Hippocampal formation (tissue), 2 donors: ENCODE data around the gene NCAPD2.
"Not testable (repeated sequence)": the region's sequence is repeated elsewhere in the genome, so short reads cannot be mapped to it uniquely, and the experiment has no call there.

Experiments used
- DNase-seq, 2 donors: peaks; one replicate each; lab custom pipeline; 2025; lab: John Stamatoyannopoulos, UW

NCAPD2 gene

DNA sequence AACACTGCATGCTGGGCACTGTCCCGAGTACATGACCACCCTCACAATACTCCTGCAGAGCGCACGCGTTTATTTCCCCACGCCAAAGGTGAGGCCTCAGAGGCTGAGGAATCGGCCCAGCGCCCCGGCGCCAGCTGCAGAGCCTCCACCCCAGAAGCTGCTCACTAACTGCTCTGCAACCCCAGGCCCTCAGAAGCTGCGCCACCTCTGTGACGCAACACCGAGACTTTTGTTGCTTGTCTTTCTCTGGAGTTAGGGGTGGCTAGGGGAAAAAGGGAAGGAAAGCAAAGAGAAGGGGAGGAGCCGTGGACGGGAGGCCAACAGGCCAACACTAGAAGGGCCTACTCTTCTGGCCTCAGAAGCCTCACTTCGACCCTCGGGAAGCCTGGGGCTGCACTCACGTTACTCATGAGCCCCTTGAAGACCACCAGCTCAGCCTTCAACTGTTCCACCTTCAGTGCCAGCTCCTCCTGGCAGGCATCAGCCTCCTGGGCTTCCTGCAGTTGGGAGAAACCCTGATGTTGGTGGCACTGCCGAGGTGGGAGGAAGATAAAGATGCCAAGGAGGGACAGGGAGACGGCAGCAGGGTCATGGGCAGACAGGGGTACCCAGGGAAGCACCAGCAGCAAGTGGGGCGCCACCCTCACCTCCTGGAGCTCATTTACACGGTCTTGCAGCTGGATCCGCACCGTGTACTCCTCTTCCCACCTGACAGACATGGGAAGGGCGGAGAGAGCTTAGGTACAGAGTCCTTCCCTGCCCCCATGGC lies 56.6 kb downstream of the NCAPD2 start:
- DNase-seq = no peak

DNA sequence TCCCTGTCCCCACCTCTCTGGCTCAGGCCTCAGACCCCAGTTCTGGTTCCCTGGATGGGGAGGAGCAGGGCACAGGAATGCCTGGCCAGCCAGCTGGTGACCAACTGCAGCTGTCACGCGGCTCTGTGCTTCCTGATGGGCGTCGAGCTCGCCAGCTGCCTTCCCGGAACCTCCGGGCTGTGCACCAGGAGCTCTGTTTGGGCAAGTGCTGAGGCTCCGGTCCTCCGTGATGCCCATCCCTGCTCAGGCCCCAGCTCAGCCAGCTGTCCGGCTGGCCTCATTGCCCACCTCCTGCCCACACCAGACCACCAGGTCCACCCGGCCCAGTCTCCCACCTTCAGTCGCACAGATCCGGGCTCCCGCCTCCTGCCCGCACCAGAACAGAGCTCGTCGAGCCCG lies 57.2 kb downstream of the NCAPD2 start:
- DNase-seq = peak; percentile 47 to 69

DNA sequence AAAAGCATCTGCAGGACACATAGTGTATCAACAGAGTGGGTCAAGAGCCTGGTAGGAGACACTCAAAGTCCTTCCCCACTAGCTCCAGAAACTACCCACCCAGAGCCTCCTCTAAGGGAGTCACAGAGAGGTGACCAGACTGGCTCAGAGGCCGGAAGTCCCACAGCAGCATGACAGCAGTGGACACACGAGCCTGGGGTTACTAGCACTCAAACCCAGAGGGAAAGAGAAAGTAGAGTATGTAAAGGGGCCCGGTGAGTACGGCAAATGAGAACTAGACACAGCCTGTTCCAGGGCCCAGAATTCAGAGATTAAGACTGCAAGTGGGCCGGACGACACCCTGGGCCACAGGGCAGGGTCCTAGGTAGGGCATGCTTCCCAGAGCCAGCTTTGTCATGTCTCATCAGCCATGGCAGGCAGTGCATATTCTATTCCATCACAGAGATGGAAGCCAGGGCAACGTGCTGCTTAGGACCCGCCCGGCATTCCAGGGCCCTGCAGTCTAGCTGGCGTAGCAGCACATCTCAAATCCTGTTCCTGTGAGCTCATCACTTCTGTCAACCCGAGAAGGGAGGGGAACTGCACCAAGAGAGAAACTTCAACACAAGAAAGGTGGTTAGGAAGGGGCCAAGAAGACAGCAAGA lies 57.7 kb downstream of the NCAPD2 start:
- DNase-seq = no peak

DNA sequence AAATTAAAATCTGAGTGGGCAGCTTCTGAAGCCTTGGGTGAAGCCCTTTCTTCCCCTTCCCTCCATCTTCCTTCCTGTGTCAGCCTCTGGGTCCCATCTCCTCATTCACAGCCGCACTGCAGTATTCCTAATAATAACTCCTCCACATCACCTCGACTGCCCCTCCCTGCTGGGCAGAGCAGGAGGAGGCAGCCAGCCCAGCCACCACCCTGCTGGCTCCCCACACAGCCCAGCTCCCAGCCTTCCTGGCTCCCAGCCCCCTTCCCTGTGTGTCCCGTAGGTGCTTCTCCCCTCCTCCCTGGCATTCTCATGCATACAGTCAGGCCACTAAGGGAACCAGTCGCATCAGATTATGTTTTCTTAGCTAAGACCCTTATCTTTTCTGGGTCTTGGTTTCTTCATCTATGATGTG lies 58.2 kb downstream of the NCAPD2 start:
- DNase-seq = no peak

DNA sequence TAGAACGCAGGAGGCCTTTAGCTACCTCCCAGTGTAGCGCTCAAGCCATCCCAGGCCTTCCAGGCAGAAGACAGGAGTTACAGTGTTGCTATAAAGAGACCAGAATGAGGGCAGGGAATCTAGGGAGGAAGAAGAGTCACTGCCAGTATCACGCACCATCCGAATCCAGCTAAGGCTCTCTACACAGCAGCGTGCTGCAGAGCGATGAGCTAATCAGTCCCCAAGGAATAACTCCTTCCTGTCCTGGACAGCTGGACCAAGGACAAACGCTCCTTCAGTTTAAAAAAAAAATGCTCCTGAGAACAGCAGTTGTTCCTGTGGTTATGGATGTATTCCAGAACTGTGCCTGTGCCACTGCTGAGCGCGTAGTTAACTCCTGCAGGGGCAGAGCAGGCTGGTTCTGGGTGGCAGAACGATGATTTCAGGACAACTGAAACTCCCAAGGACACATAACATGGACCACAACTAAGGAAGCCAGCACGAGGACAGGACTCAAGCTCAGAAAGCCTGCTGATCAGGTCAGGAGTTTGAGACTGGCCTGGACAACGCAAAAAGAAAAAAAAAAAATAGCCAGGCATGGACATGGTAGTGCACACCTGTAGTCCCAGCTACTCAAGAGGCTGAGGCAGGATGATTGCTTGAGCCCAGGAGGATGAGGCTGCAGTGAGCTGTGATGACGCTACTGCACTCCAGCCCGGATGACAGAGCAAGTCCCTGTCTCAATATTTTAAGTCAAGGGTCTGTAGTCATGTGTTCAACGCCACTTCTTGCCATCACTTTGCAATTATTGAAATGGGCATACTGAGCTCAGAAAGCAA lies 59.4 kb downstream of the NCAPD2 start:
- DNase-seq = peak in 1 of 2 donors; percentile 43

DNA sequence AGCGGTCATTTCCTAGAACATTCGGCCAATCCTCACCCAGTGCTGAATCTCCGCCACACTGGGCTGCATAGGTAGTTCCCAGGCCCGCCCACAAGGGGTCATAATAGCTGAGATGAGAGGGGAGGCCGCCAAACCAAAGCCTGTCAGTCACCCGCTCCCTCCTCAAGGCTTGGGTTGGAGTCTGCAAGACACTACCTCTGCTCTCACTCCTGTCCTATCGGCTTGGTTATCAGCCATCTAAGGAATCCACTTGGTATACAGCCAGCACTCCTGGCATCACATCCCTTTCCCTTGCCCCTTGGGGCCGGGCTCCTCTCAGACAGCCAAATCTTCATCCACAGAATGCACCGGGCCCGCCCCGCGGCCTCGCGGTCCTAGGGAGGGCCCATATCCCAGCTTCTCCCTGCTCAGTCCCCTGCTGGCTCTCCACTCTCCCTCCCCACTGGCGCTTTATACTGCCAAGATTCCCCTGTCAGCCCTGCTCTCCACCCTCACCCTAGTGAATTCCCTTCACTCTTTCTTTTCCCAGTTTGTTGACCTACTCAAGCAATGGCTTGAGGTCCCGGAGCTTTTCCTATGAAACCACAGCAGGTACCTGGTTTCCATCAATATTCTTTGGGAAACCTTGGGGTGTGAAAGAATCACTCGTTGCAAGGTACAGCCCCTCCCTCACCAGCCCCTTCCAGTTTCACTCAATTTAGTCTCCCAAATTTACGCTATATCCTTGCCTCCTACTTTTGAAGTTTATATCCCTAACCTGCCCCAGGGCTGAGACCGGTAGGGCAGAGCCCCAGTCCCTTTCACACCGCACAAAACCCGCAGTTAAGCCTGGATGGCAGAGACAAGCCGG lies 60.5 kb downstream of the NCAPD2 start:
- peak; percentile 62 to 63 for DNase-seq

DNA sequence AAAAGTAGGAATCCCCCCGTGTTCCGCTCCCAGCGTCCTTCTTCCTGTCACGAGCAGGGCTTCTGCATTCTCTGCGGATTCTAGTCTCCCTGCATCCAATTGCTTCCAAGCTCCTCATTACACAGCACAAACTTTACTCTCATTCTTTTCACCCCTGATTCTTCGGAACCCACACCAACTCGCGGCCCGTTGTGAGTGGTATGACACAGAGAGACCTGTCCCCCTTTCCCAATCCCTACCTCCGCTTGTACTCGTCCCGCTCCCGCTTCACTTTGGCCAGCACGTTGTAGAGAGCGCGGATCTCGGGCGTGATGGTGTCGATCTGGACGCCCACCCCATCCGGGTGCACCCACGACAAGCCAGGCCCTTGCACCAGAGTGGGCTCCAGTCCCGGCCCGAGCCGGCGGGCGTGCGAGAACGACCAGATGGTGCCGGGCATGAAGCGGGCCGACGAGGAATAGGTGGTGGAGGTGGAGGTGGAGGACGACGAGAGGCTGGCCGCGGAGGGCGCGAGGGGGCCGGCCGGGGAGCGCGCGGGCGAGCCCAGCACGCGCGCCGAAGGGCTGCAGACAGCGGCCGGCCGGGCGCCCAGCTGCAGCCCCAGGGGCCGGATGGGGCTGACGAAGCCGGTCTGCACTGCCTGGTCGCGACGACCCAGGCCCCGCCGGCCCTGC lies 61.3 kb downstream of the NCAPD2 start:
- DNase-seq = no peak

DNA sequence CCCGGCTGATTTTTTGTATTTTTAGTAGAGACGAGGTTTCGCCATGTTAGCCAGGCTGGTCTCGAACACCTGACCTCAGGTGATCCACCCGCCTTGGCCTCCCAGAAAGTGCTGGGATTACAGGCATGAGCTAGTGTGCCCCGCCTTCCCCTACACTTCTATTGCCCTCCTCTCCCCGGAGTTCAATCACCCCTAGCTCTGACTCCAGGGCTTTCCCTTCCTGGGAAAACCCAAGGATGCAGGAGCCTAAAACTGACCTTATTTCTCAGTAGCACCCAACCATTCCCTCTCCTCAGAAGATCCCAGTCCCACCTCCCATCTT lies 62.6 kb downstream of the NCAPD2 start:
- DNase-seq = not testable (repeated sequence)

DNA sequence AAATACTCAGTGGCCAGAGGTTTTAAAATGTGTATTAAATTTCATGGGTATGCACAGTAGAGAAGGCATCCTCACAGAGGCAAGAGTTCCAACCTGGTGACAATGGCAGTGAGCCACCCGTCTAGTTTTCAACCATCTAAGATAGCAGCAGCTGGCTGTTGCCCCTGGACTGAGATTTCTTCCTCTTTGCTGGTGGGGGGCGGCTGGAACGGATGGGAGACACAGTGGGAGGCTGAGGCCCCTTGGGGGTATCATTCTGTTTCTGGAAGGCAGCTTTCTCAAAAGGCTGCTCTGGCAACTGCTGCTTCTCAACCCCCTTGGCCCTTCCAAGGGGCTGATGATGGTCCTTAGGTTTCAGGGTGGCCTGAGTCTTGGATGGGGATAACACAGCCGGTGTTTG lies 63.0 kb downstream of the NCAPD2 start:
- DNase-seq = no peak

DNA sequence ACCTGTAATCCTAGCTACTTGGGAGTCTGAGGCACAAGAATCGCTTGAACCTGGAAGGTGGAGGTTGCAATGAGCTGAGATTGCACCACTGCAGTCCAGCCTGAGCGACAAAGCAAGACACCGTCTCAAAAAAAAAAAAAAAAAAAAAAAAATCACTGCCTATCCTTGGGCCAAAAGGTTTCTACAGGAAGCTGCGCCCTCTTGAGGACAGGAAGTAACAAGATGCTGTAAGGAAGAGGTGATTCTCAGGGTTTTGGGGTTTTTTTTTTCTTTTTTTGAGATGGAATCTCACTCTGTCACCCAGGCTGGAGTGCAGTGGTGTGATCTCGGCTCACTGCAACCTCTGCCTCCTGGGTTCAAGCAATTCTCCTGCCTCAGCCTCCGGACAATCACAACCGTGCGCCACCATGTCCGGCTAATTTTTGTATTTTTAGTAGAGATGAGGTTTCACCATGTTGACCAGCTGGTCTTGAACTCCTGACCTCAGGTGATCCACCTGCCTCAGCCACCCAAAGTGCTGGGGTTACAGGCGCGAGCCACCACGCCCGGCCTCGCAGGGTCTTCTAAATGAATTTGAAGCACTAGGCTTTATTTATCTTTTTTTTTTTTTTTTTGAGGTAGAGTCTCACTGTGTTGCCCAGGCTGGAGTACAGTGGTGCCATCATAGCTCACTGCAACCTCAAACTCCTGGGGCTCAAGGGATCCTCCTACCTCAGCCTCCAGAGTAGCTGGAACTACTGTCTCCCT lies 64.3 kb downstream of the NCAPD2 start:
- DNase-seq = not testable (repeated sequence)

DNA sequence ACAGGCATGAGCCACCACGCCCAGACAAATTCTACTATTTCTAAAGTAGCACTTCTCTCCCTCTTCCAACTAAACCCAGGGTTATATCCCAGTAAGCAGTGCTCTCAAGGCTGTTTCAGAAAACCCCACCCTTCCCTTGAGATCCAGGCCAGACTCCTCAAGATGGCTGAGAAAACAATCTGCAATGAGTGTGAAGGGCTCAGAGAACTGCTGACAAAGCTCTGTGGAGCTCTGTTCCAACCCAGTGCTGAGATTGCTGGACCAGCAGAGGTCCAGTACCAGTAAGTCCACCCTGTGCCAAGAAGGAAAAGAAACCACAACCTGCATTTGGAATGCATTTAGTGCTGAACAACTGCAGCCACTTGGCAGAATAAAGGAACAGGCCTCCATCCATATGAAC lies 65.6 kb downstream of the NCAPD2 start:
- no peak for DNase-seq

DNA sequence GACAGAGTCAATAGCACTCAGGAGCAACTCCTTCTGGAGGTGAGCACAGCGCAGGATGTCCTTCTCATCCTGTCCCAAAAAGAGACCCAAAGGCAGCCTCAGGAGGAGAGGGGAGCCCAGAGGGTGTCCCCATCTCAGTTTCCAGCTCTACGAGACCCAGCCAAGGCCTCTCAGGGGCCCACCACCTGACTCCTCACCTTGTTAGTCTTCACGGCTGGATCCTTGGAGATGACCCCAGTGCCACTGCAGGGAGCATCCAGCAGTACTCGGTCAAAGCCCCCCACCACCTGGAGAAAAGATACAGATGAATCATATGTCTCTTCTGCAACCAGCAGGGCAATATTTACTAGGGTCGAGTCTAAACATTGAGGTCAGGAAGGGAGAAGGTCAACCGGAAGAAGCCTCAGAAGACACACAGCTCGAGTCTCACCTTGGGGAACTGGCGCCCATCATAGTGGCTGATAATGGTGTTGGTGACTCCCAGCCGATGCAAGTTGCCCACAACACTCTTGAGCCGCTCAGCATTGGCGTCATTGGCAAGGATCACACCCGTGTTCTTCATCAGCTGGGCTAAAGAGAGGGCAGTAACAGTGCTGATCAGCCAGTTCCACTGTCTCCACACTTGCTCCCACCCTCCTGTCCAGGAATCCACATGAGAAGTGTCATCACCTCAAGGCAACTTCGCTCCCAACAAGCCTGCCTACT lies 66.8 kb downstream of the NCAPD2 start:
- no peak for DNase-seq

DNA sequence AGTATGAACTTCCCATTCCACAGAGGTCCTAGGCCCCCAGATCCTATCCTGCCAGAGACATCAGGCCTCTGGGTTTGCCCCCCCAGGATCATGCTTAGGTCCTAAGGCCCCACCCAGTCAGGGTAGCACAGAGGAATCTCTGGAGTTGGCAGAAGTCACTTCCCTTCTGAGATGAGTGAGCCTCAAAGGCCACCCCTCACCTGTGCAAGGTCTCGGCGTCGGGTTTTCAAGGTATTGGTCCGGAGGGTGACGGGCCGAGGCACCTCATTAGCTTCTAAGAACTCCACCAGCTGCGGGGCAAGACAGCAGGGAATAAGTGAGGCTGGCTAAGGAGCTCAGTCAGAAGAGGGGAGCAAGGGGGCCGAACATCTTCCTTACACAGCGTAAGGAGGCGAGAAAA lies 69.0 kb downstream of the NCAPD2 start:
- DNase-seq = no peak

DNA sequence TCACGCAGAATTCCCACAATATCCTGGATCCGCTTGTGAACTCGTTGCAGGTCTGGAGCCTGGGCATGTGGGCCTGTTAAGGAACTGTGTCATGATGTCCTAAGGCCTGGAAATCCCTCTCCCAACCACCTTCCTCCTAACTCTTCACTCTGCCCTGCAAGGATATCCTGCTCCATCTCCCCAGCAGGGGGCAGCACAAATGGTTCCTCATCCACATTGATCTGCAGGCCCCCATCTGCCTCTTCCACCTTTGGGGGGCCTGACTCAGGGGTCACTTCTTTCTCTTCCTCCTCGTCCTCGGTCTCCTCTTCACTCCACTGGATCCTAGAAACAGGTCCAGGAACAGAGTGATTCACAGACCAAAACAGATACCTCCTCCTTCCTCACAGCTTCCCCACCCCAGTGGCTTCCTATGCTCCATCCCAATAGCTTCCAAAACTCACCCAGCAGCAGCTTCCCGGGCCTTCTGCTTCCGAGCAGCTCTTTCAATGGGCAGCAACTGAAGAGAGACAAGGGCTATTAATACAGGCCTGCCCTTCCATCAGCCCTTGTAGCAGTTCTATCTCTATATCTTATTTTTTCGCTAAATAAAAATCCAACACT lies 69.6 kb downstream of the NCAPD2 start:
- peak in 1 of 2 donors; percentile 23 for DNase-seq

DNA sequence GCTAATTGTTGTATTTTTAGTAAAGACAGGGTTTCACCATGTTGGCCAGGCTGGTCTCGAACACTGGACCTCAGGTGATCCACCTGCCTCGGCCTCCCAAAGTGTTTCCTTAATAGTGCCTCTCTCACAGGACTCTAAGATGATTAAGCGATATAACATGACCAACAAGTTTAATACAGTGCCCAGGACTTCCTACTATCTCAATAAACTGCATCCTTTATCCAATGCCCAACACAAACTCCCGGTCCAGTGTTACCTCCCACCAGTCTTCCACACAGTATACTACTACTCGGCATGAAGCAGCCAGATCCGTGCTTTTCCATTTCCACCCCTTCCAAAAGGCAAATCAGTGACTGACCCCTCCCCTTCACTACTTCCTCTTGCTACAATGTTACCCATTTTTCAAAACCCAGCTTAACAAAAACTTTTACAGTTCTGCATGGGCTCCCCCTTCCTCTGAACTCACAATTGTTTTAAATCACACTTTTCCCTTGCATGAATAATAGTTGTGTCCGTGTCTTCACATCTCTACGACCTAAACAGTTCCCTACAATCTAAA lies 73.3 kb downstream of the NCAPD2 start:
- DNase-seq = no peak

DNA sequence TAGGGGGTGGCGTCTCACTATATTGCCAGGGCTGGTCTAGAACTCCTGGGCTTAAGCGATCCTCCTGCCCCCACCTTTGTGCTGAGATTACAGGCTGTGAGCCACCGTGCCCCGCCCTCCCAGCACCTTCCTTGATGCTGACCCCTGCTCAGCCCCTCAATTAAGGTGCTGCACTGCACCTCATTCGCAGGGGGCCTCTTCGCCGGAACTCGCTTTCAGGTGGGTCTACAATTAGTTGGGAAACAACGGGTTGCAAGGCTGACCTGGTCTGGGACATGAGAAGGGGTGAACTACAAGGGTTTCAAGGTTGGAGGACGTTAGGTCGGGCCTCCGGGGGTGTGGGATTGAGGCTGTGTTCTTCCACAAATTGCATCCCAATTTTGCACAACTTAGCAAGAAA lies 75.4 kb downstream of the NCAPD2 start:
- DNase-seq = no peak

DNA sequence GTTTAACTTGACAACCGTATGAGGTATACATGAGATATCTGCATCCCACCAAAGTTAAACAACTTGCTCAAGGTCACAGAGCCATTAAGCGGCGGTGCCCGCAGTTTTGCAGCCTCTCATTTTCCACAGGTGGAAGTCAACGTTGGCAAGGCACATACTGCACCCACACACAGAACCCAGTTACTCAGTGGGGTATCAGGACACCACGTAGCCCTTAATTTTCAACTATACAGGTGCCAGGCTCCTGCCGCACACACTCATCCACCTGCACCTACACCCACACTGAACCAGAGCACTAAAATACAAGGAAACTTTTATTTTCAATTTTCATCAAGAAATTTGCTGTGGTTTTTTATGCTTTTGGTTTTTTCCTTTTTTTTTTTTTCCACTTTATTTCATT lies 75.9 kb downstream of the NCAPD2 start:
- DNase-seq = no peak

DNA sequence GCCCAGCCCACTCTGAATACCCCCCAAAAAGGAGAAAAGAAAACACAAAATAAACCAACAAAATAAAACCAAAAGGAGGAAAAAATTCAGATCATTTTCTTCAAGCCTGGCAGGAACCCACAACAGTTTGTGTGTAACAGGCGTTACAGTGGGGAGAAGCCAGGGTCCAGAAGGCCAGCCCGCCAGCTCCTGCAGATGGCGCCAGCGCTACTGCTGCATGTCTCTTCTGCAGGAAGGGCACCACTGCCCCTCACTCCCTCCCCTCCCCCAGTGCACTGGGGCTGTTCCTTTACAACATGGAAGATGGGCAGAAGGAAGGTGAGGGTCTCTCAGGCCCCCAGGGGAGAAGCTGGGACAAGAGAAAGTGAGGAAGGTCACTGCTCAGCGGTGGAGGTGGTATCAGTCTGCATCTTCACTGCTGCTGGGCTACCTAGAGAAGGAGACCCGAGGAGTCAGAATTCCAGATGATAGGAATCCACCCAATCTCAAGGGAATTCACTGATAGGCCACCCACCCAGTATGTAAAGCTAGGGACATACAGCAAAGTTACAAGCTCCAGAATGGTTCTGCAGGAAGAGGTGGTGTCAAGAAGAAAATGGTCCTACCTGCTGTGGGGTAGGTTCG lies 76.5 kb downstream of the NCAPD2 start:
- no peak for DNase-seq

DNA sequence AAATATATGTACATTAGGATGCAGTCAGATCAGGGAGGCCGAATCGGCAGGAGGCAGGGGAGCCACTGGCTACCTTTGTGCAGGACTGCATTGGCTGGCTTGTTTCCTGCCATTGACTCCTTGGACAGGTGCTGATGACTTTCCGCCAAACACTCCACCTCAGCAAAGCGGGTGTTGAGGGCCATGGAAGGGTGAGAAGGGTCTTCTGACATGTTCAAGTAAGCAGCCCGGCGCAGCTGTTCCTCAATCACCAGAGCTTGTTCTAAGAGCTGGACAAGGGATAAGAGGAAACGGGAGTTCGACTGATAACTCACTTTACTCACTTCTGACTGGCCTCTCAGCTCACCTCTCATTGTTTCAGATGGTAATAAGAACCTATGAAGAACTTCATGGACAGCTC lies 79.1 kb downstream of the NCAPD2 start:
- no peak for DNase-seq
